SK-N-MC (cell line): ENCODE data around the gene FCGR3A.
"Not testable (repeated sequence)": the region's sequence is repeated elsewhere in the genome, so short reads cannot be mapped to it uniquely, and the experiment has no call there.

Experiments
- EZH2 ChIP-seq: fragments of 200-600 bp; sonication (generic); IDR thresholded peaks from one replicate; pipeline ENCODE4 v1.6.1; 2017; ENCODE audit warnings: antibody characterized with exemption
- POLR2AphosphoS5 ChIP-seq: IDR thresholded peaks from 2 replicates; pipeline ENCODE4 v1.6.1; 2012; ENCODE audit warnings: mild to moderate bottlenecking, low read depth, low read length, borderline replicate concordance

GRCh38 chr1:161537068-161537669, 12.4 kb downstream of the FCGR3A start:
- not testable (repeated sequence) for TF ChIP-seq POLR2AphosphoS5, EZH2
